Astrocyte of the cerebellum (primary cell): ENCODE data around the gene RRM2.
A peak's percentile ranks its signal among the peaks of the same experiment; 100 is the strongest.

ENCODE experiments used
- DNase-seq: peaks from one replicate; pipeline ENCODE4 v3.0.0-alpha.2; 2011; ENCODE audit warnings: low read depth
- H3K4me3 ChIP-seq: 2 replicates; pipeline ENCODE4 v1.5.1; 2011; ENCODE audit warnings: mild to moderate bottlenecking, low read depth, low read length, moderate library complexity
- in situ Hi-C: cut with HindIII; loops from 2 replicates; pipeline ENCODE4 v1.10.0; 2017; ENCODE audit warnings: low sequenced_read_pairs
- TF ChIP-seq, protein P1 (sequence below): IDR thresholded peaks from 2 replicates; pipeline ENCODE4 v1.5.1; 2012; ENCODE audit warnings: low read length, low read depth, moderate library complexity, mild to moderate bottlenecking; ENCODE audit errors: missing control alignments

The RRM2 gene

DNA sequence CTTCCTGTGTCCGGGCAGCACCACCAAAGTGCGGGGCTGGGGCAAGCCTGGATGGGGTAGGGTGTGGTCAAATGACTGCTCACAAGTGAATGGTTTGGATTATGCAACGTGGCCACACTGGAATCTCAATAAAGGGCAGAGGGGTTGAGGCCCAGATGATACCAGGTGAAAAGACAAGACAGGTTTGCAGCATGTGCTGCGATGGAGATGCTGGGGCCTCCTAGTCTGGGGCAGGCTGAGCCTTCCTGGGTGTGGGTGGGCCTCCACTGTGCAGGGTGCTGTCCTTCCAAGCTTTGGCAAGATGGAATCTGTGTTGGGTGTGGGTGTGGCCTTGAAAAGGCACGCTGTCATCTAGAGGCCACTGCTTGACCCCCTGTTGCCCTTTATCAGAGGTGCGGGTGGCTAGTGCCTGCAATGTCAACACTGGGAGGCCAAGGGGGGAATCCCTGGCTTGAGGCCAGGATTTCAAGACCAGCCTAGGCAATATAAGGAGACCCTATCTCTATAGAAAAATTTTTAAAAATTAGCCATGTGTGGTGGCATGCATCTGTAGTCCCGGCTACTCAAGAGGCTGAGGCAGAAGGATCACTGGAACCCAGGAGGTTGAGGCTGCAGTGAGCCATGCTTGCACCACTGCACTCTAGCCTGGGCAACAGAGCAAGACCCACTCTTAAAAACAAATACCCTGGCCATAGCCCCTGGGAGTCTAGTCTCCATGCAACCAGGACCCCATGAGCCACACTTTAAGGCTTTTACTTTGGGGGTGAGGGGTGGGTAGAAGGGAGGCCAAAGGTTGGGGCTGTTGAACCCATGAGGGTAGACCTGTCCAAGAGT lies 13.8 kb downstream of the RRM2 start:
- DNase-seq: no peak
- H3K4me3 ChIP-seq: no peak overlapping the region
- TF ChIP-seq, protein P1, sequence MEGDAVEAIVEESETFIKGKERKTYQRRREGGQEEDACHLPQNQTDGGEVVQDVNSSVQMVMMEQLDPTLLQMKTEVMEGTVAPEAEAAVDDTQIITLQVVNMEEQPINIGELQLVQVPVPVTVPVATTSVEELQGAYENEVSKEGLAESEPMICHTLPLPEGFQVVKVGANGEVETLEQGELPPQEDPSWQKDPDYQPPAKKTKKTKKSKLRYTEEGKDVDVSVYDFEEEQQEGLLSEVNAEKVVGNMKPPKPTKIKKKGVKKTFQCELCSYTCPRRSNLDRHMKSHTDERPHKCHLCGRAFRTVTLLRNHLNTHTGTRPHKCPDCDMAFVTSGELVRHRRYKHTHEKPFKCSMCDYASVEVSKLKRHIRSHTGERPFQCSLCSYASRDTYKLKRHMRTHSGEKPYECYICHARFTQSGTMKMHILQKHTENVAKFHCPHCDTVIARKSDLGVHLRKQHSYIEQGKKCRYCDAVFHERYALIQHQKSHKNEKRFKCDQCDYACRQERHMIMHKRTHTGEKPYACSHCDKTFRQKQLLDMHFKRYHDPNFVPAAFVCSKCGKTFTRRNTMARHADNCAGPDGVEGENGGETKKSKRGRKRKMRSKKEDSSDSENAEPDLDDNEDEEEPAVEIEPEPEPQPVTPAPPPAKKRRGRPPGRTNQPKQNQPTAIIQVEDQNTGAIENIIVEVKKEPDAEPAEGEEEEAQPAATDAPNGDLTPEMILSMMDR: no peak
- in situ Hi-C loops: no loop called here

DNA sequence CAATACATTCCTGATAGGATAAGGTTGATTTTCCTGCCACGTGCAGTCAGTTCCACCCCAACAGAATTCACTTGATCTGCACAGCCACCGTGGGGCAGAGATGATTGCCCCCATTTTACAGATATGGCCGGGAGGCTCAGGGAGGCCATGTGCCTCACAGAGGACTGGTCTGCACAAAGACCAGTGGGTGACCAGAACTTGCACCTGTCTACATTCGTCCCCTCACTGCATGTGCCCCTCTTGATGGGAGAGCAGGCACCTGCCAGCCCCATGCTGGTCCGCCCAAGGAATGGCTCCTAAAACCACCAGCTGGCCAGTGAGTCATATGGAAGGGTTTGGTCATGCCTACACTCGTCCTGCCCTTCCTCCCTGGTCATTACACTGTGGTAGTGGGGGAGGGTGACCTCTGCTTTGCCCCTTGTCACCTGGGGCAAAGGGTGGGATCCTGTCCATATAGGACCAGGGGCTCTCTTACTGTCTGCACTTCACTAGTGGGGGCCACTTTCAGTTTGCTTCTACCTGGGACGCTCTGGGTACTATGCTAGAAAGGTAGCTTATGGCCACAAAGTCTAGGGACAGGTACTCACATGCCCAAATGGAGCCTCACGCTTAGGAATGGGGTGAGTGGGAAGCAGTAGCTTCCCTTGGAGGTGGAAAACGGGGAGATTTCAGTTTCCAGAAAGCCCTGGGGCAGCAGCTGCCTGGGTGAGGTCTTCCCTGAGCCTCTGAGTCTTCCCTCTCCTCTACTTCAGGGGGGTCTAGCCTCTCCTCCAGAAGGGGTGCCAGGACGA lies 14.7 kb downstream of the RRM2 start:
- no peak for DNase-seq
- TF ChIP-seq, protein P1: no peak
- in situ Hi-C loops: no loop called here
- H3K4me3 ChIP-seq: no peak overlapping the region

DNA sequence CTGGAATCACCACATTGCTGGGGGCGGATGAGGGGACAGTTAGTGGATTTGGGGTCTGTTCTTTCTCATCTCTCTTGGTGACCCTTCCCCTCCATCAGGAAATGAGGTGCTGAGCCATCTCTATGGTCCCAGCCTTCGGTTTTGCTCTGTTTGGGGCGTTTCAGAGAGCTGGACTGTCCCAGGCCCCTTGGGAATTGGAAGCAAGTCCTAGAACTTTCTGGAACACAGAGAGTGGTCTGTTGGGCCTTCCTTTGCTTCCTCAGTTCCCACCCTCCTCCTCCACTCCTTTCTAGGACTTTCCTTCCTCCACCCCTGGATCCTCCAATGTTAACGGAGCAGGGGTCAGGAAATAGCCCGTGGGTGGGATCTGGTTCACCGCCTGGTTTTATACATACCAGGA lies 17.0 kb downstream of the RRM2 start:
- DNase-seq: no peak
- in situ Hi-C loops: no loop called here
- TF ChIP-seq, protein P1: no peak
- H3K4me3 ChIP-seq: no peak overlapping the region

DNA sequence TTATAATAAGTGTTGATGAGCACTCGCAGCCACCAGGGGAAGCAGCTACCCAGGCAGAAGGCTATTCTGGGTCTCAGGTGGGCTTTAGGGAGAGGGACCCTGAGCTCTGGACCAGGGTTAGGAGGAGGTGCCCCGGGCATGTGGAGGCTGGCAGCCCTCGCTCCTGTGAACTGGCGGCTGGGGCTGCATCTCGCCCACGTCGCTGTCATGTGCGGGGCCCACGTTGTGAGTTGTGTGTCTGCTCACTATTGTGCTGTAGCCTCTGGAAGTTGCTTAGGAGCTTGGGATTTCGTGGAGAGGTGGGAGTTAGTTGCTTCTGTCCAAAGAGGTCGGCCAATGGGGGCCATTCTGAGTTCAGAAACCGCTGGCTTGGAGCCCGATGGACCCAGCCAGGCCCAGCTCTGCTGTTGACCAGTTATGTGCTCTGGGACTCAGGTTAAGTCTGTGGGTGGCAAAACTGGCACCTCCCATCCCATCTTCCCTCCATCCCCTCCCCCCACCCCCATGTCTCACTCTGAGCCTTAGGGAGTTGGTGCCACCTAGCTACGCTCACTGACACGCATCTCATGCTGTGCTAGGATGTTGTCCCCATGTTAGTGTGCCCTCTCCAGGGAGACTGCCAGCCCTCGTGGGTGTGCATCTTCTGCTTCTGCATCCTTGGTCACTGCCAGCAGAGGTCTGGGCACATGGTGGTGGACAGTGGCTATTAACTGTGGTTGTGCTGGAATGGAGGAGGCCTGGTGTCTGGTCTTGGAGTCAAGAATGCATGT lies 18.5 kb downstream of the RRM2 start:
- no peak for DNase-seq
- TF ChIP-seq, protein P1: peak; percentile 24

DNA sequence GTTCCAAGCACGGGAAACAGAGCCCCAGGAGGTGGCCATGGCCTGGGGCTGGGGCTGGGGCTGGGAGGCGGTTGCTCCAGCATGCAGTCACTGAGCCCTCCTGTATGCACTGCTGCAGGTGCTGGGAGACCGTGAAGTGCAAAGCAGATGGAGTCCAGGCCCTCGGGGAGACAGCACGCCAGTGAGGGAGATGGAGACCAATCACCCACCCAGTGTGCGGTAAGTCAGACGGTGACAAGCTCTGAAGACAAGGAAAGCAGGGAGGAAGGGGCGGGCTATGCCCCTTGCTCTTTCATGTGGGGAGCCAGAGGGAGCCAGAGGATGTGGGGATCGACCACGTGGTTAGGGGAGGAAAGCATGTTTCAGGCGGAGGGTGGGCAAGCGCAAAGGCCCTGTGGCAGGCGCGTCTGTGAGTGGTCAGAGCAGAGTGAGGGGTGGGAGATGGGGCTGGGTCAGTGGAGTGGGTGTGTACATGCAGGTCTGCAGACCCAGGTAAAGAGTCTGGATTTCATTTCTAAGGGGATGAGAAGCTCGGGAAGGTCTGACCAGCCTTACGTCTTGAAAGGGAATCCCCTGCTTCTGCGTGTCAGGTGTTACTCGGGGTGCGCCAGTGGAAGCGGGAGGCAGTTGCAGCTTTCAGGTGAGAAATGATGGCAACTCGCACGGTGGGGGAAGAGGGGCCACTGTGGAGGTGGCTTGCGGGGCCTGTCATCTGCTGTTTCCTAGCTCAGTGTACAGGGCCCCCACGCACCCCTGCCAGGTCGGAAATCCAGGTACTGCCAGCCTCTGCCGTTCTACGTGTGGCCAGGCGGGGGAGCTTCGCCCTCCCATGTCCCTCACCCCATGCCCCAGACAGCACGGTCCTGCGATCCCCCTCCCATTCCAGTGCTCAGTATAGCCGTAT lies 19.4 kb downstream of the RRM2 start:
- in situ Hi-C loops: no loop called here
- TF ChIP-seq, protein P1: peak; percentile 67
- H3K4me3 ChIP-seq: no peak overlapping the region
- DNase-seq: no peak

More for the DNA sequence above, 18.5 kb downstream of the RRM2 start:
- no peak overlapping the region for H3K4me3 ChIP-seq
- in situ Hi-C loops: no loop called here
